SK-N-SH (cell line): Measurements from ENCODE around the gene KCNJ16.

Source experiments
- YY1 ChIP-seq: IDR thresholded peaks from 2 replicates; pipeline ENCODE4 v1.4.0; 2012; ENCODE audit warnings: low read depth, mild to moderate bottlenecking
- TF ChIP-seq, protein P1 (sequence below): IDR thresholded peaks from 2 replicates; pipeline ENCODE4 v1.6.1; 2012; ENCODE audit warnings: mild to moderate bottlenecking, low read depth, low read length, moderate library complexity
- TF ChIP-seq, protein P2 (sequence below): fragments of 200-600 bp; sonication (generic); IDR thresholded peaks from 2 replicates; pipeline ENCODE4 v1.6.1; 2017; ENCODE audit warnings: antibody characterized with exemption, mild to moderate bottlenecking, moderate library complexity
- TF ChIP-seq, protein P3 (sequence below): IDR thresholded peaks from 2 replicates; pipeline ENCODE4 v1.4.0; 2012; ENCODE audit warnings: low read depth, borderline replicate concordance
- TF ChIP-seq, protein P4 (sequence below): IDR thresholded peaks from 2 replicates; pipeline ENCODE4 v1.4.0; 2012; ENCODE audit warnings: low read depth
- TF ChIP-seq, protein P5 (sequence below): IDR thresholded peaks from 2 replicates; pipeline ENCODE4; 2012

DNA sequence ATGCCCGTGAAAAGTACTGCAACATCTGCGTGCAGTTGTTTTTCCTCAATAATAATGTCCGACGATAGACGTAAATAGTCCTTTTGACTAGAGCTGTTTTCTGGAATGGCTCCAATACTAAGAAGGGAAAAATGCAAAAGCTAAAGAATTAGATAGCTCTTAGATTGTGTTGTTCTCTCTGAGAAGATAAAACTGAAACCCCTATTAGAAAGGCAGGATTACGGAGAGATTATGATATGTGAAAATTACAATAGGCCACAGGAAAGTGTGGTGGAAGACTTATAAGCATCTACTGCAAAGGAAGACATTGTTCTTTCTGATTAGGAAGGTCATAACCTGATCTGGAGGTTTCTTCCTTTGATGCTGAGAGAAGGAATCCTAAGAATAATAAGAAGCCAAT, 33.5 kb upstream of the KCNJ16 start:
- TF ChIP-seq, protein P1, sequence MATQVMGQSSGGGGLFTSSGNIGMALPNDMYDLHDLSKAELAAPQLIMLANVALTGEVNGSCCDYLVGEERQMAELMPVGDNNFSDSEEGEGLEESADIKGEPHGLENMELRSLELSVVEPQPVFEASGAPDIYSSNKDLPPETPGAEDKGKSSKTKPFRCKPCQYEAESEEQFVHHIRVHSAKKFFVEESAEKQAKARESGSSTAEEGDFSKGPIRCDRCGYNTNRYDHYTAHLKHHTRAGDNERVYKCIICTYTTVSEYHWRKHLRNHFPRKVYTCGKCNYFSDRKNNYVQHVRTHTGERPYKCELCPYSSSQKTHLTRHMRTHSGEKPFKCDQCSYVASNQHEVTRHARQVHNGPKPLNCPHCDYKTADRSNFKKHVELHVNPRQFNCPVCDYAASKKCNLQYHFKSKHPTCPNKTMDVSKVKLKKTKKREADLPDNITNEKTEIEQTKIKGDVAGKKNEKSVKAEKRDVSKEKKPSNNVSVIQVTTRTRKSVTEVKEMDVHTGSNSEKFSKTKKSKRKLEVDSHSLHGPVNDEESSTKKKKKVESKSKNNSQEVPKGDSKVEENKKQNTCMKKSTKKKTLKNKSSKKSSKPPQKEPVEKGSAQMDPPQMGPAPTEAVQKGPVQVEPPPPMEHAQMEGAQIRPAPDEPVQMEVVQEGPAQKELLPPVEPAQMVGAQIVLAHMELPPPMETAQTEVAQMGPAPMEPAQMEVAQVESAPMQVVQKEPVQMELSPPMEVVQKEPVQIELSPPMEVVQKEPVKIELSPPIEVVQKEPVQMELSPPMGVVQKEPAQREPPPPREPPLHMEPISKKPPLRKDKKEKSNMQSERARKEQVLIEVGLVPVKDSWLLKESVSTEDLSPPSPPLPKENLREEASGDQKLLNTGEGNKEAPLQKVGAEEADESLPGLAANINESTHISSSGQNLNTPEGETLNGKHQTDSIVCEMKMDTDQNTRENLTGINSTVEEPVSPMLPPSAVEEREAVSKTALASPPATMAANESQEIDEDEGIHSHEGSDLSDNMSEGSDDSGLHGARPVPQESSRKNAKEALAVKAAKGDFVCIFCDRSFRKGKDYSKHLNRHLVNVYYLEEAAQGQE: no peak
- TF ChIP-seq, protein P2, sequence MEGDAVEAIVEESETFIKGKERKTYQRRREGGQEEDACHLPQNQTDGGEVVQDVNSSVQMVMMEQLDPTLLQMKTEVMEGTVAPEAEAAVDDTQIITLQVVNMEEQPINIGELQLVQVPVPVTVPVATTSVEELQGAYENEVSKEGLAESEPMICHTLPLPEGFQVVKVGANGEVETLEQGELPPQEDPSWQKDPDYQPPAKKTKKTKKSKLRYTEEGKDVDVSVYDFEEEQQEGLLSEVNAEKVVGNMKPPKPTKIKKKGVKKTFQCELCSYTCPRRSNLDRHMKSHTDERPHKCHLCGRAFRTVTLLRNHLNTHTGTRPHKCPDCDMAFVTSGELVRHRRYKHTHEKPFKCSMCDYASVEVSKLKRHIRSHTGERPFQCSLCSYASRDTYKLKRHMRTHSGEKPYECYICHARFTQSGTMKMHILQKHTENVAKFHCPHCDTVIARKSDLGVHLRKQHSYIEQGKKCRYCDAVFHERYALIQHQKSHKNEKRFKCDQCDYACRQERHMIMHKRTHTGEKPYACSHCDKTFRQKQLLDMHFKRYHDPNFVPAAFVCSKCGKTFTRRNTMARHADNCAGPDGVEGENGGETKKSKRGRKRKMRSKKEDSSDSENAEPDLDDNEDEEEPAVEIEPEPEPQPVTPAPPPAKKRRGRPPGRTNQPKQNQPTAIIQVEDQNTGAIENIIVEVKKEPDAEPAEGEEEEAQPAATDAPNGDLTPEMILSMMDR: no peak
- TF ChIP-seq, protein P3, sequence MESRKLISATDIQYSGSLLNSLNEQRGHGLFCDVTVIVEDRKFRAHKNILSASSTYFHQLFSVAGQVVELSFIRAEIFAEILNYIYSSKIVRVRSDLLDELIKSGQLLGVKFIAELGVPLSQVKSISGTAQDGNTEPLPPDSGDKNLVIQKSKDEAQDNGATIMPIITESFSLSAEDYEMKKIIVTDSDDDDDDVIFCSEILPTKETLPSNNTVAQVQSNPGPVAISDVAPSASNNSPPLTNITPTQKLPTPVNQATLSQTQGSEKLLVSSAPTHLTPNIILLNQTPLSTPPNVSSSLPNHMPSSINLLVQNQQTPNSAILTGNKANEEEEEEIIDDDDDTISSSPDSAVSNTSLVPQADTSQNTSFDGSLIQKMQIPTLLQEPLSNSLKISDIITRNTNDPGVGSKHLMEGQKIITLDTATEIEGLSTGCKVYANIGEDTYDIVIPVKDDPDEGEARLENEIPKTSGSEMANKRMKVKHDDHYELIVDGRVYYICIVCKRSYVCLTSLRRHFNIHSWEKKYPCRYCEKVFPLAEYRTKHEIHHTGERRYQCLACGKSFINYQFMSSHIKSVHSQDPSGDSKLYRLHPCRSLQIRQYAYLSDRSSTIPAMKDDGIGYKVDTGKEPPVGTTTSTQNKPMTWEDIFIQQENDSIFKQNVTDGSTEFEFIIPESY: no peak
- TF ChIP-seq, protein P4, sequence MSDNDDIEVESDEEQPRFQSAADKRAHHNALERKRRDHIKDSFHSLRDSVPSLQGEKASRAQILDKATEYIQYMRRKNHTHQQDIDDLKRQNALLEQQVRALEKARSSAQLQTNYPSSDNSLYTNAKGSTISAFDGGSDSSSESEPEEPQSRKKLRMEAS: no peak
- TF ChIP-seq, protein P5, sequence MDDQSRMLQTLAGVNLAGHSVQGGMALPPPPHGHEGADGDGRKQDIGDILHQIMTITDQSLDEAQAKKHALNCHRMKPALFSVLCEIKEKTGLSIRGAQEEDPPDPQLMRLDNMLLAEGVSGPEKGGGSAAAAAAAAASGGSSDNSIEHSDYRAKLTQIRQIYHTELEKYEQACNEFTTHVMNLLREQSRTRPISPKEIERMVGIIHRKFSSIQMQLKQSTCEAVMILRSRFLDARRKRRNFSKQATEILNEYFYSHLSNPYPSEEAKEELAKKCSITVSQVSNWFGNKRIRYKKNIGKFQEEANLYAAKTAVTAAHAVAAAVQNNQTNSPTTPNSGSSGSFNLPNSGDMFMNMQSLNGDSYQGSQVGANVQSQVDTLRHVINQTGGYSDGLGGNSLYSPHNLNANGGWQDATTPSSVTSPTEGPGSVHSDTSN: no peak
- TF ChIP-seq YY1: no peak
